Endothelial cell of umbilical vein (primary cell): Measurements from ENCODE around the gene LHX1. TPM values are rescaled to one million over a fixed set of nuclear protein-coding genes. Genes with fewer than 3 reads are reported as not detected.

Source experiments
- BruUV-seq: library from RNA; stranded (reverse); fragments of 400-500 nt; replicated peaks from 2 replicates; lab custom pipeline; 2021; lab: Mats Ljungman, UMichigan
- CTCF ChIA-PET: fragments of 300-600, 350-600 bp; sonication (Branson Sonifier 250); formaldehyde crosslinking; loops from one replicate; lab custom pipeline; 2021; ENCODE audit warnings: antibody characterized with exemption, inconsistent platforms; lab: Charles Lee
- POLR2A ChIA-PET: fragments of 300-600, 350-600 bp; sonication (Branson Sonifier 250); formaldehyde crosslinking; loops from one replicate; lab custom pipeline; 2021; ENCODE audit warnings: antibody characterized with exemption, inconsistent platforms; lab: Charles Lee
- DNase-seq: peaks from one replicate; pipeline ENCODE4 v3.0.0-alpha.2; 2011; ENCODE audit warnings: low read depth, low spot score
- FAIRE-seq: peaks from 2 replicates; lab custom pipeline; 2011; peaks lifted over from hg19 to GRCh38; lab: Jason Lieb, UNC
- H2AFZ ChIP-seq: 2 replicates; pipeline ENCODE4 v1.6.0; 2012; ENCODE audit warnings: low read depth, low read length, control low read depth, inconsistent platforms
- H3K27ac ChIP-seq: 2 replicates; pipeline ENCODE4 v1.5.1; 2011; ENCODE audit warnings: low read depth, mild to moderate bottlenecking, control low read depth, low read length, moderate library complexity; ENCODE audit not compliant: insufficient read depth
- H3K27me3 ChIP-seq, 2 experiments: 2 replicates each; pipeline versions ENCODE4 v1.6.0 to v1.6.1; 2011; ENCODE audit warnings: low read length in 2 of 2, mixed read lengths in 1 of 2; ENCODE audit not compliant: control insufficient read depth in 2 of 2, insufficient read depth in 2 of 2
- H3K36me3 ChIP-seq, 2 experiments: 2 replicates in 1 of 2; 3 replicates in 1 of 2; pipeline ENCODE4 v1.5.1; 2011; ENCODE audit warnings: low read length in 2 of 2, mild to moderate bottlenecking in 1 of 2, moderate library complexity in 1 of 2; ENCODE audit not compliant: control insufficient read depth in 2 of 2, insufficient read depth in 2 of 2; ENCODE audit errors: extremely low read depth in 1 of 2
- H3K4me1 ChIP-seq: 3 replicates; pipeline ENCODE4 v1.5.1; 2011; ENCODE audit warnings: mild to moderate bottlenecking, low read length; ENCODE audit not compliant: control insufficient read depth, insufficient read depth; ENCODE audit errors: extremely low read depth
- H3K4me2 ChIP-seq: 2 replicates; pipeline ENCODE4 v1.6.1; 2011; ENCODE audit warnings: low read length, control low read depth, mixed read lengths; ENCODE audit not compliant: insufficient read depth
- H3K4me3 ChIP-seq, 3 experiments: fragments of 200-600 bp in 1 of 3; sonication (generic), shearing (Covaris generic) in 1 of 3; replicated peaks in 1 of 3; 2 replicates each; pipeline ENCODE4 v1.5.1; 2011 to 2016; ENCODE audit warnings: control low read depth in 3 of 3, low read length in 3 of 3, mild to moderate bottlenecking in 2 of 3, inconsistent platforms in 1 of 3, low read depth in 1 of 3, moderate library complexity in 1 of 3; ENCODE audit not compliant: insufficient read depth in 1 of 3
- H3K79me2 ChIP-seq: 2 replicates; pipeline ENCODE4 v1.6.0; 2012; ENCODE audit warnings: low read length, inconsistent platforms; ENCODE audit not compliant: control insufficient read depth, insufficient read depth
- H3K9ac ChIP-seq: replicated peaks from 2 replicates; pipeline ENCODE3; 2011; ENCODE audit warnings: low read length, control low read depth; ENCODE audit not compliant: insufficient read depth; ENCODE audit errors: extremely low read depth
- H3K9me1 ChIP-seq: replicated peaks from 3 replicates; pipeline ENCODE4 v1.6.0; 2011; ENCODE audit warnings: mild to moderate bottlenecking, low read length; ENCODE audit not compliant: control insufficient read depth, insufficient read depth; ENCODE audit errors: extremely low read depth
- H3K9me3 ChIP-seq: replicated peaks from 2 replicates; pipeline ENCODE4 v1.5.1; 2012; ENCODE audit warnings: low read length, inconsistent platforms; ENCODE audit not compliant: control insufficient read depth, insufficient read depth
- H4K20me1 ChIP-seq: replicated peaks from 2 replicates; pipeline ENCODE3; 2011; ENCODE audit warnings: mild to moderate bottlenecking, low read length; ENCODE audit not compliant: control insufficient read depth, insufficient read depth; ENCODE audit errors: extremely low read depth
- CTCF ChIP-seq, 2 donors: IDR thresholded peaks; 1 replicate in 1 of 2; 2 replicates in 1 of 2; pipeline ENCODE4 v1.5.1; 2011; ENCODE audit warnings: low read length in 2 of 2, mild to moderate bottlenecking in 2 of 2, moderate library complexity in 2 of 2, control low read depth in 1 of 2, inconsistent platforms in 1 of 2, low read depth in 1 of 2; ENCODE audit not compliant: insufficient read depth in 1 of 2; ENCODE audit errors: extremely low read depth in 1 of 2
- EZH2 ChIP-seq: IDR thresholded peaks from 2 replicates; pipeline ENCODE4 v1.6.1; 2012; ENCODE audit warnings: borderline replicate concordance, low read depth, mild to moderate bottlenecking, moderate library complexity, low read length, inconsistent platforms; ENCODE audit not compliant: severe bottlenecking
- FOS ChIP-seq: IDR thresholded peaks from 2 replicates; pipeline ENCODE4 v1.6.1; 2011; ENCODE audit warnings: mild to moderate bottlenecking, low read length, moderate library complexity, borderline replicate concordance; ENCODE audit not compliant: insufficient read depth
- GATA2 ChIP-seq: IDR thresholded peaks from 2 replicates; pipeline ENCODE4 v1.7.0; 2011; ENCODE audit warnings: low read depth, mild to moderate bottlenecking, moderate library complexity, mixed read lengths, low read length; ENCODE audit not compliant: insufficient read length, insufficient read depth
- JUN ChIP-seq: IDR thresholded peaks from 2 replicates; pipeline ENCODE4 v1.6.1; 2011; ENCODE audit warnings: borderline replicate concordance, low read depth; ENCODE audit not compliant: insufficient read length, insufficient read depth
- MAX ChIP-seq: IDR thresholded peaks from 2 replicates; pipeline ENCODE4 v1.6.1; 2011; ENCODE audit not compliant: insufficient read depth, insufficient read length
- MYC ChIP-seq: IDR thresholded peaks from one replicate; pipeline ENCODE4 v1.6.1; 2011; ENCODE audit warnings: mild to moderate bottlenecking, low read depth, low read length
- POLR2AphosphoS5 ChIP-seq: IDR thresholded peaks from 2 replicates; pipeline ENCODE4 v1.6.1; 2012; ENCODE audit warnings: low read depth, mild to moderate bottlenecking, control low read depth, low read length, moderate library complexity; ENCODE audit not compliant: insufficient read depth
- dilution Hi-C: fragments of 300-500 bp; cut with MboI; formaldehyde crosslinking; loops from one replicate; pipeline ENCODE4 v1.15.0; 2019; ENCODE audit warnings: low sequenced_read_pairs; ENCODE audit not compliant: extremely low pct_ligation_motif_present
- intact Hi-C: fragments of 100-400 bp; cut with micrococcal nuclease; formaldehyde crosslinking; loops from one replicate; pipeline ENCODE4 v1.10.0; 2022
- polyA plus RNA-seq, 4 experiments: library from polyadenylated mRNA; depleted of rRNA in 3 of 4; stranded (reverse) in 3 of 4; unstranded in 1 of 4; fragments of >200 nt; gene quantifications; 2 replicates each; pipeline versions ENCODE4 v1.2.1 to v1.2.3, GENCODE V29; 2011 to 2012; ENCODE audit warnings: missing spikeins in 1 of 4
- total RNA-seq: library from RNA; stranded (reverse); gene quantifications from 2 replicates; pipeline ENCODE4 v1.2.3, GENCODE V29; 2021

The LHX1 gene
- total and polyA plus RNA-seq, 2 donors (not counting 3 experiments of a cell fraction or from before 2014, with no cell fraction given) = not detected

- Histone ChIP-seq H3K27ac (no peak overlapping the region), H3K4me3 (peak overlapping the region in 1 of 3 experiments; percentile 15), H3K9ac (no peak overlapping the region), H4K20me1 (no peaks in the 10 kb centered on the region), H3K9me3 (no peaks in the 10 kb centered on the region), H3K4me1 (peaks cover 5% of the 10 kb centered on the region), H3K9me1 (no peaks in the 10 kb centered on the region), H3K79me2 (no peaks in the 10 kb centered on the region), H3K36me3 (no peaks in the 10 kb centered on the region), H3K27me3 (peaks cover 93 to 99% of the 10 kb centered on the region in 2 experiments), H2AFZ (no peak overlapping the region), H3K4me2 (no peak overlapping the region)
- no peak for TF ChIP-seq GATA2
- TF ChIP-seq MYC = no peak
- TF ChIP-seq MAX = no peak
- no peak for TF ChIP-seq FOS
- no peak for TF ChIP-seq POLR2AphosphoS5
- TF ChIP-seq CTCF (IDR thresholded peaks at IDR 0.05; ENCODE audit: extremely low read depth in 1 of 2, insufficient read depth in 1 of 2, low read depth in 1 of 2, low read length in 2 of 2) = no peak
- no peak for TF ChIP-seq JUN
- TF ChIP-seq EZH2 = peak; percentile 43
- DNase-seq (no peak), FAIRE-seq (no peak)
- no TSS peak for BruUV-seq
- ChIA-PET CTCF (interaction anchor here (0.6 kb wide), 1 partner anchor 112 kb away, joined by 3 read pairs; no protein-coding TSS in a partner anchor), POLR2A (no interaction called here)
- dilution Hi-C loops (no loop called here), intact Hi-C loops (no loop called here)
Observed at GRCh38 chr17:36936455-36937000, 747 bp upstream of the LHX1 start.
